ENCODE data around the gene BPIFB3. TPM values are rescaled to one million over a fixed set of nuclear protein-coding genes. Genes with fewer than 3 reads are reported as not detected.

Gene BPIFB3
- polyA plus RNA-seq, 1 donor from 2014 or later = not detected

DNA sequence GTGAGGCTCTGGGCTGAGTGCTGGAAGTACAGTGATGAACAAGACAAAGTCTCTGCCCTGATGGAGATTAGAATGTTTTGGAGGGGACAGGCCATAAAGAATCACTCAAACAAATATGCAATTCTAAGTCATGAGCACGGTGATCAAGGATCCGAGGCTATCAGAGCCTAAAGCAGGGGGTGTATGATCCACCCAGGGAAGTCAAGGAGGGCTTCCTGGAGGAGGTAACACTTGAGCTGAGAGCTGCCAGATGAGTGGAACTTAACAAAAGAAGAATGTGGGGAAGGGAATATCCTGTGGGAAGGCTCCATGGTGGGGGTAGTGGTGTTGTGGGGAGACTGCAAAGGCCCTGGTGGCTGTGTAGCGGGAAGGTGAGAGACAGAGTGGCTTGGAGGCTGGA is 38.0 kb downstream of the BPIFB3 start:
- H3K9me3 ChIP-seq (ENCODE audit: low read length) = no peaks in the 10 kb centered on the region
- TF ChIP-seq SMC3 (conservative IDR thresholded peaks at IDR 0.05; ENCODE audit: poor library complexity) (no peak), POLR2AphosphoS5 (IDR thresholded peaks at IDR 0.05) (no peak), TAF1 (IDR thresholded peaks at IDR 0.05; ENCODE audit: low read depth) (no peak), EP300 (conservative IDR thresholded peaks at IDR 0.05; ENCODE audit: poor library complexity, severe bottlenecking) (no peak), EZH2 (IDR thresholded peaks at IDR 0.05; ENCODE audit: borderline replicate concordance, insufficient read depth, low read length, poor library complexity, severe bottlenecking) (no peak), MXI1 (conservative IDR thresholded peaks at IDR 0.05; ENCODE audit: poor library complexity, severe bottlenecking) (no peak), RAD21 (conservative IDR thresholded peaks at IDR 0.05) (no peak)
- TF ChIP-seq, protein P1, sequence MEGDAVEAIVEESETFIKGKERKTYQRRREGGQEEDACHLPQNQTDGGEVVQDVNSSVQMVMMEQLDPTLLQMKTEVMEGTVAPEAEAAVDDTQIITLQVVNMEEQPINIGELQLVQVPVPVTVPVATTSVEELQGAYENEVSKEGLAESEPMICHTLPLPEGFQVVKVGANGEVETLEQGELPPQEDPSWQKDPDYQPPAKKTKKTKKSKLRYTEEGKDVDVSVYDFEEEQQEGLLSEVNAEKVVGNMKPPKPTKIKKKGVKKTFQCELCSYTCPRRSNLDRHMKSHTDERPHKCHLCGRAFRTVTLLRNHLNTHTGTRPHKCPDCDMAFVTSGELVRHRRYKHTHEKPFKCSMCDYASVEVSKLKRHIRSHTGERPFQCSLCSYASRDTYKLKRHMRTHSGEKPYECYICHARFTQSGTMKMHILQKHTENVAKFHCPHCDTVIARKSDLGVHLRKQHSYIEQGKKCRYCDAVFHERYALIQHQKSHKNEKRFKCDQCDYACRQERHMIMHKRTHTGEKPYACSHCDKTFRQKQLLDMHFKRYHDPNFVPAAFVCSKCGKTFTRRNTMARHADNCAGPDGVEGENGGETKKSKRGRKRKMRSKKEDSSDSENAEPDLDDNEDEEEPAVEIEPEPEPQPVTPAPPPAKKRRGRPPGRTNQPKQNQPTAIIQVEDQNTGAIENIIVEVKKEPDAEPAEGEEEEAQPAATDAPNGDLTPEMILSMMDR (IDR thresholded peaks at IDR 0.05; ENCODE audit: poor library complexity, severe bottlenecking) = no peak
- TF ChIP-seq, protein P2, sequence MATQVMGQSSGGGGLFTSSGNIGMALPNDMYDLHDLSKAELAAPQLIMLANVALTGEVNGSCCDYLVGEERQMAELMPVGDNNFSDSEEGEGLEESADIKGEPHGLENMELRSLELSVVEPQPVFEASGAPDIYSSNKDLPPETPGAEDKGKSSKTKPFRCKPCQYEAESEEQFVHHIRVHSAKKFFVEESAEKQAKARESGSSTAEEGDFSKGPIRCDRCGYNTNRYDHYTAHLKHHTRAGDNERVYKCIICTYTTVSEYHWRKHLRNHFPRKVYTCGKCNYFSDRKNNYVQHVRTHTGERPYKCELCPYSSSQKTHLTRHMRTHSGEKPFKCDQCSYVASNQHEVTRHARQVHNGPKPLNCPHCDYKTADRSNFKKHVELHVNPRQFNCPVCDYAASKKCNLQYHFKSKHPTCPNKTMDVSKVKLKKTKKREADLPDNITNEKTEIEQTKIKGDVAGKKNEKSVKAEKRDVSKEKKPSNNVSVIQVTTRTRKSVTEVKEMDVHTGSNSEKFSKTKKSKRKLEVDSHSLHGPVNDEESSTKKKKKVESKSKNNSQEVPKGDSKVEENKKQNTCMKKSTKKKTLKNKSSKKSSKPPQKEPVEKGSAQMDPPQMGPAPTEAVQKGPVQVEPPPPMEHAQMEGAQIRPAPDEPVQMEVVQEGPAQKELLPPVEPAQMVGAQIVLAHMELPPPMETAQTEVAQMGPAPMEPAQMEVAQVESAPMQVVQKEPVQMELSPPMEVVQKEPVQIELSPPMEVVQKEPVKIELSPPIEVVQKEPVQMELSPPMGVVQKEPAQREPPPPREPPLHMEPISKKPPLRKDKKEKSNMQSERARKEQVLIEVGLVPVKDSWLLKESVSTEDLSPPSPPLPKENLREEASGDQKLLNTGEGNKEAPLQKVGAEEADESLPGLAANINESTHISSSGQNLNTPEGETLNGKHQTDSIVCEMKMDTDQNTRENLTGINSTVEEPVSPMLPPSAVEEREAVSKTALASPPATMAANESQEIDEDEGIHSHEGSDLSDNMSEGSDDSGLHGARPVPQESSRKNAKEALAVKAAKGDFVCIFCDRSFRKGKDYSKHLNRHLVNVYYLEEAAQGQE (IDR thresholded peaks at IDR 0.05; ENCODE audit: borderline replicate concordance) = no peak
- no peaks in the 10 kb centered on the region for H3F3A ChIP-seq (ENCODE audit: insufficient read depth, low read length, poor library complexity, severe bottlenecking)
- no peak overlapping the region for H2AFZ ChIP-seq (ENCODE audit: low read depth, low read length)
- no peaks in the 10 kb centered on the region for H3K9me2 ChIP-seq (ENCODE audit: insufficient read depth, low read length)
- no peaks in the 10 kb centered on the region for H3K27me3 ChIP-seq (ENCODE audit: insufficient read depth, low read depth, low read length)
- no peak overlapping the region for H3K4me2 ChIP-seq (ENCODE audit: low read length)
- H3K4me3 ChIP-seq (ENCODE audit: low read length) = no peak overlapping the region
- H3K9ac ChIP-seq (ENCODE audit: low read length) = no peak overlapping the region
- H4K20me1 ChIP-seq (ENCODE audit: insufficient read depth) = no peaks in the 10 kb centered on the region
- H3K27ac ChIP-seq (ENCODE audit: low read length) = no peak overlapping the region
- H3K79me2 ChIP-seq (replicated peaks; ENCODE audit: insufficient read depth, low read length) = no peaks in the 10 kb centered on the region
- H3K36me3 ChIP-seq (ENCODE audit: insufficient read depth, low read length) = no peaks in the 10 kb centered on the region

DNA sequence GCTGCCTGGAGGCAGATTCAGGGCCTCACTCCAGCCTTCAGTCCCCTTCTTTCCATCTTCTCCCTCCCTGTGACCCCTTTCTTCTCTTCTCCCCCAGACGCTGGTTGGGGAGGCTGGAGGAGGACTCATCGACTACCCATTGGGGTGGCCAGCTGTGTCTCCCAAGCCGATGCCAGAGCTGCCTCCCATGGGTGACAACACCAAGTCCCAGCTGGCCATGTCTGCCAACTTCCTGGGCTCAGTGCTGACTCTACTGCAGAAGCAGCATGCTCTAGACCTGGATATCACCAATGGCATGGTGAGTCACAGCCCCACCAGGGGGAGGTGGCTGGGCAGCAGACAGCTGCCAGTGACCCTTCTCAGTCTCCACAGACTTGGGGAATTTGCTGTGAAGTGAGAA is 38.7 kb downstream of the BPIFB3 start:
- H3F3A ChIP-seq (ENCODE audit: insufficient read depth, low read length, poor library complexity, severe bottlenecking) = no peaks in the 10 kb centered on the region
- no peaks in the 10 kb centered on the region for H3K9me3 ChIP-seq (ENCODE audit: low read length)
- H3K9ac ChIP-seq (ENCODE audit: low read length) = no peak overlapping the region
- no peaks in the 10 kb centered on the region for H4K20me1 ChIP-seq (ENCODE audit: insufficient read depth)
- no peaks in the 10 kb centered on the region for H3K9me2 ChIP-seq (ENCODE audit: insufficient read depth, low read length)
- TF ChIP-seq EP300 (conservative IDR thresholded peaks at IDR 0.05; ENCODE audit: poor library complexity, severe bottlenecking) (no peak), POLR2AphosphoS5 (IDR thresholded peaks at IDR 0.05) (no peak), MXI1 (conservative IDR thresholded peaks at IDR 0.05; ENCODE audit: poor library complexity, severe bottlenecking) (no peak), SMC3 (conservative IDR thresholded peaks at IDR 0.05; ENCODE audit: poor library complexity) (no peak), TAF1 (IDR thresholded peaks at IDR 0.05; ENCODE audit: low read depth) (no peak), EZH2 (IDR thresholded peaks at IDR 0.05; ENCODE audit: borderline replicate concordance, insufficient read depth, low read length, poor library complexity, severe bottlenecking) (no peak), RAD21 (conservative IDR thresholded peaks at IDR 0.05) (no peak)
- TF ChIP-seq, protein P1 (IDR thresholded peaks at IDR 0.05; ENCODE audit: poor library complexity, severe bottlenecking) = no peak
- TF ChIP-seq, protein P2 (IDR thresholded peaks at IDR 0.05; ENCODE audit: borderline replicate concordance) = no peak
- no peaks in the 10 kb centered on the region for H3K79me2 ChIP-seq (replicated peaks; ENCODE audit: insufficient read depth, low read length)
- H3K36me3 ChIP-seq (ENCODE audit: insufficient read depth, low read length) = no peaks in the 10 kb centered on the region
- no peak overlapping the region for H3K4me3 ChIP-seq (ENCODE audit: low read length)
- no peaks in the 10 kb centered on the region for H3K27me3 ChIP-seq (ENCODE audit: insufficient read depth, low read depth, low read length)
- H3K27ac ChIP-seq (ENCODE audit: low read length) = no peak overlapping the region
- H3K4me2 ChIP-seq (ENCODE audit: low read length) = no peak overlapping the region
- H2AFZ ChIP-seq (ENCODE audit: low read depth, low read length) = no peak overlapping the region

Data from neural cell (in vitro differentiated cells).